Karpas-422 (cell line): ENCODE data around the gene LCMT1. TPM values are rescaled to one million over a fixed set of nuclear protein-coding genes. Genes with fewer than 3 reads are reported as not detected.

ENCODE experiments used
- DNase-seq: peaks from one replicate; pipeline ENCODE4 v3.0.0-alpha.2; 2015
- H2AFZ ChIP-seq: fragments of 200-600 bp; sonication (generic); 2 replicates; pipeline ENCODE4 v1.6.1; 2014; ENCODE audit warnings: antibody characterized with exemption, low read length, mixed read lengths
- H3K27ac ChIP-seq: fragments of 200-600 bp; sonication (generic); 2 replicates; pipeline ENCODE4 v1.5.1; 2014; ENCODE audit warnings: mild to moderate bottlenecking, low read length, moderate library complexity
- H3K27me3 ChIP-seq: fragments of 200-600 bp; sonication (generic); 2 replicates; pipeline ENCODE4 v1.6.1; 2014; ENCODE audit warnings: low read length, mixed read lengths
- H3K36me3 ChIP-seq: fragments of 200-600 bp; sonication (generic); 2 replicates; pipeline ENCODE4 v1.6.1; 2014; ENCODE audit warnings: low read length, mixed read lengths; ENCODE audit not compliant: insufficient read depth
- H3K4me1 ChIP-seq: fragments of 200-600 bp; sonication (generic); 2 replicates; pipeline ENCODE4 v1.6.1; 2014; ENCODE audit warnings: mild to moderate bottlenecking, low read length, mixed read lengths
- H3K4me2 ChIP-seq: fragments of 200-600 bp; sonication (generic); 2 replicates; pipeline ENCODE4 v1.6.1; 2014; ENCODE audit warnings: low read length, low read depth, mild to moderate bottlenecking; ENCODE audit not compliant: poor library complexity, severe bottlenecking
- H3K4me3 ChIP-seq: fragments of 200-600 bp; sonication (generic); 2 replicates; pipeline ENCODE4 v1.5.1; 2014; ENCODE audit warnings: mild to moderate bottlenecking, antibody characterized with exemption, low read length, mixed read lengths
- H3K79me2 ChIP-seq: fragments of 200-600 bp; sonication (generic); 2 replicates; pipeline ENCODE4 v1.6.1; 2014; ENCODE audit warnings: mild to moderate bottlenecking, low read length, mixed read lengths
- H3K9ac ChIP-seq: fragments of 200-600 bp; sonication (generic); 2 replicates; pipeline ENCODE4 v1.6.0; 2014; ENCODE audit warnings: low read length
- H3K9me2 ChIP-seq: fragments of 200-600 bp; sonication (generic), shearing (Covaris generic); replicated peaks from 2 replicates; pipeline ENCODE4 v1.6.0; 2014; ENCODE audit warnings: mild to moderate bottlenecking, low read length, moderate library complexity; ENCODE audit not compliant: insufficient read depth
- H3K9me3 ChIP-seq: fragments of 300-700, 200-600 bp; sonication (generic); 2 replicates; pipeline ENCODE4 v1.6.1; 2014; ENCODE audit warnings: low read length, mixed read lengths
- H4K20me1 ChIP-seq: fragments of 200-600 bp; sonication (generic); 2 replicates; pipeline ENCODE4 v1.6.1; 2014; ENCODE audit warnings: mild to moderate bottlenecking, antibody characterized with exemption, low read length, low read depth; ENCODE audit not compliant: insufficient read depth
- small RNA-seq: library from RNA; depleted of rRNA; stranded (forward); fragments of <200 nt; gene quantifications from one replicate; pipeline ENCODE3, GENCODE V24; 2014
- total RNA-seq: library from RNA; depleted of rRNA; stranded (reverse); fragments of >200 nt; shearing (Covaris generic); gene quantifications from 2 replicates; pipeline ENCODE4 v1.2.3, GENCODE V29; 2014; ENCODE audit warnings: low replicate concordance; rRNA removed

The LCMT1 gene
- total RNA-seq, 1 experiment from 2014 or later = 29.1 TPM

DNA sequence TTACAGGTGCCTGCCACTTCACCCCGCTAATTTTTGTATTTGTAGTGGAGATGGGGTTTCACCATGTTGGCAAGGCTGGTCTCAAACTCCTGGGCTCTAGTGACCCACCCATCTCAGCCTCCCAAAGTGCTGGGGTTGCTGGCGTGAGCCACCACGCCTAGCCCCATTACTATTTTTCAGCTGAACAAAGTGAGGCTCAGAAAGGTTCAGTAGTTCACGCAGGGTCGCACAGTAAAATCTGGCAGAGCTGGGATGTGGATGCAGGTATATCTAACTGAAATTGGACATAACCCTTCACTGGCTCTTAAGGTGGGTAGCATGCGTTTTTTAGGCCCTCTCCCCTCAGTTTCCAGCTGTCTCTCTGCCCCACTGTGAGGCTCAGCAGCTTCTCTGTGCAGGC lies 112.4 kb downstream of the LCMT1 start:
- no peak overlapping the region for H2AFZ ChIP-seq
- no peaks in the 10 kb centered on the region for H3K9me2 ChIP-seq
- H4K20me1 ChIP-seq = no peaks in the 10 kb centered on the region
- H3K36me3 ChIP-seq = no peaks in the 10 kb centered on the region
- H3K4me2 ChIP-seq = no peak overlapping the region
- H3K9me3 ChIP-seq = no peaks in the 10 kb centered on the region
- no peaks in the 10 kb centered on the region for H3K79me2 ChIP-seq
- H3K27ac ChIP-seq = no peak overlapping the region
- H3K27me3 ChIP-seq = no peaks in the 10 kb centered on the region
- H3K4me1 ChIP-seq = peaks cover 3% of the 10 kb centered on the region; the same call in 1 of the 2 replicates
- no peak overlapping the region for H3K9ac ChIP-seq
- H3K4me3 ChIP-seq = no peak overlapping the region
- no peak for DNase-seq

DNA sequence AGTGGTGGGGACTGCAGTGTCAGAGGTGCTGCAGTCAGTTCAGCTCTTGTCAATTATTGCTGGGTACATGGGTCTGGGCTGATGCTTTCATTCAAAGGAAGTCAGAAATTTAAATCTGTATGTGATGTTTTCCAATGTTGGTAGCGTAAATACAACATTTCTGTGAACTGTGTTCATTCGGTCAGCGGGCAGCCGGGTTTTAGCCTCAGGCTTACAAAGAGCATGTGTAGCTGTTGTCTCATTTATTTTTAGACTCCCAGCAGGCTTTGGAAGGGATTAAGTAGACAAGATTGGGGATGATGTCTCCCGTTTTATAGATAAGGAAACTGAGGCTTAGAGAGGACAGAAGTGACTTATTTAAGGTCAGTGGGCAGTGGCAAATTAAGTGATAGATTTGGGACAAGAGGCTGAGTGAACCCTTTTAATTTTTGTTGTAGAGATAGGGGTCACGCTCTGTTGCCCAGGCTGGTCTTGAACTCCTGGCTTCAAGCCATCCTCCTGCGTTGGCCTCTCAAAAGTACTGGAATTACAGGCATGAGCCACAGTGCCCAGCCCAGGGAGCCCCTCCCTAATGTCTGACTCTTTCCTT lies 113.3 kb downstream of the LCMT1 start:
- no peak for DNase-seq
- Histone ChIP-seq H2AFZ (no peak overlapping the region), H3K9ac (no peak overlapping the region), H3K27me3 (no peaks in the 10 kb centered on the region), H3K36me3 (no peaks in the 10 kb centered on the region), H3K4me1 (peaks cover 3% of the 10 kb centered on the region; the same call in 1 of the 2 replicates), H4K20me1 (no peaks in the 10 kb centered on the region), H3K79me2 (no peaks in the 10 kb centered on the region), H3K4me2 (no peak overlapping the region), H3K27ac (no peak overlapping the region), H3K9me2 (no peaks in the 10 kb centered on the region), H3K9me3 (no peaks in the 10 kb centered on the region), H3K4me3 (no peak overlapping the region)

Small RNA genes within 50 kb of the gene (small RNA-seq; reads per million reads assigned to genes)
- not detected for gene RN7SL557P

Other genes with a start within 250 kb of the LCMT1 start
- gene ARHGAP17, start 96.4 kb upstream of the LCMT1 start, total RNA-seq = 34.2 and 35.2 TPM in 2 replicates
- gene AQP8, start 105.2 kb downstream of the LCMT1 start, total RNA-seq = not detected in 2 replicates
- 4.1 and 5.8 TPM in 2 replicates for gene ZKSCAN2, start 146.1 kb downstream of the LCMT1 start, total RNA-seq